IMR-90 (cell line): ENCODE measurements around the gene HMGXB3. TPM values are rescaled to one million over a fixed set of nuclear protein-coding genes. Genes with fewer than 3 reads are reported as not detected.
A peak's percentile ranks its signal among the peaks of the same experiment; 100 is the strongest.

Source experiments
- ATAC-seq: fragments of 200-7000 bp; cut with Tn5 transposase; 2 replicates; pipeline ENCODE4 v1.9.1; 2020; ENCODE audit warnings: low read depth, mild to moderate bottlenecking, moderate library complexity
- BruUV-seq: library from RNA; stranded (reverse); fragments of 400-500 nt; replicated peaks from 2 replicates; lab custom pipeline; 2021; lab: Mats Ljungman, UMichigan
- CTCF ChIA-PET: fragments of 300-600 bp; formaldehyde crosslinking; extraction: SDS; loops from one replicate; lab custom pipeline; 2021; ENCODE audit warnings: antibody characterized with exemption; lab: Yijun Ruan, JAX
- POLR2A ChIA-PET: fragments of 300-600 bp; sonication (Branson Sonifier 250); formaldehyde crosslinking; loops from one replicate; lab custom pipeline; 2022; ENCODE audit warnings: antibody characterized with exemption; ENCODE audit not compliant: unreplicated experiment; lab: Charles Lee
- DNase-seq: peaks from one replicate; pipeline ENCODE4 v3.0.0; 2013
- H2AFZ ChIP-seq: replicated peaks from 2 replicates; pipeline ENCODE3; 2013; ENCODE audit warnings: low read length, mild to moderate bottlenecking; ENCODE audit not compliant: poor library complexity
- H2AK5ac ChIP-seq: 2 replicates; pipeline ENCODE4 v1.6.1; 2013; ENCODE audit warnings: low read depth, low read length, inconsistent platforms
- H2AK9ac ChIP-seq: replicated peaks from 2 replicates; pipeline ENCODE3; 2013; ENCODE audit warnings: mild to moderate bottlenecking, low read depth, low read length, moderate library complexity; ENCODE audit not compliant: poor library complexity
- H2BK120ac ChIP-seq: 2 replicates; pipeline ENCODE4 v1.6.1; 2013; ENCODE audit warnings: low read depth, low read length, inconsistent platforms
- H2BK15ac ChIP-seq: 3 replicates; pipeline ENCODE4 v1.6.1; 2013; ENCODE audit warnings: low read depth, low read length, inconsistent platforms
- H2BK20ac ChIP-seq: 2 replicates; pipeline ENCODE4 v1.6.1; 2013; ENCODE audit warnings: low read depth, mild to moderate bottlenecking, inconsistent platforms, low read length, moderate library complexity
- H2BK5ac ChIP-seq: 2 replicates; pipeline ENCODE4 v1.6.1; 2013; ENCODE audit warnings: mild to moderate bottlenecking, low read depth, low read length, inconsistent platforms; ENCODE audit not compliant: poor library complexity, severe bottlenecking
- H3K14ac ChIP-seq: replicated peaks from 2 replicates; pipeline ENCODE4 v1.6.1; 2013; ENCODE audit warnings: low read depth, low read length, inconsistent platforms
- H3K18ac ChIP-seq: 2 replicates; pipeline ENCODE4 v1.6.1; 2013; ENCODE audit warnings: low read depth, low read length, control low read depth
- H3K23ac ChIP-seq: 2 replicates; pipeline ENCODE4 v1.6.1; 2013; ENCODE audit warnings: low read depth, low read length, inconsistent platforms
- H3K27ac ChIP-seq: 2 replicates; pipeline ENCODE4 v1.5.1; 2013; ENCODE audit warnings: mild to moderate bottlenecking, control low read depth, low read length; ENCODE audit not compliant: insufficient read depth
- H3K27me3 ChIP-seq: 2 replicates; pipeline ENCODE4 v1.6.1; 2013; ENCODE audit warnings: low read length; ENCODE audit not compliant: control insufficient read depth, insufficient read depth
- H3K36me3 ChIP-seq: 2 replicates; pipeline ENCODE4 v1.6.1; 2013; ENCODE audit warnings: low read length, mixed read lengths; ENCODE audit not compliant: control insufficient read depth, insufficient read depth
- H3K4ac ChIP-seq: 2 replicates; pipeline ENCODE4 v1.6.1; 2013; ENCODE audit warnings: low read depth, low read length, inconsistent platforms
- H3K4me1 ChIP-seq: 2 replicates; pipeline ENCODE4 v1.6.1; 2013; ENCODE audit warnings: low read length, mixed read lengths; ENCODE audit not compliant: control insufficient read depth, insufficient read depth
- H3K4me2 ChIP-seq: 2 replicates; pipeline ENCODE4 v1.6.1; 2013; ENCODE audit warnings: low read depth, mild to moderate bottlenecking, control low read depth, low read length, moderate library complexity
- H3K4me3 ChIP-seq: 2 replicates; pipeline ENCODE4 v1.5.1; 2013; ENCODE audit warnings: low read depth, mild to moderate bottlenecking, control low read depth, low read length, moderate library complexity; ENCODE audit not compliant: insufficient read depth
- H3K56ac ChIP-seq: 2 replicates; pipeline ENCODE4 v1.6.1; 2013; ENCODE audit warnings: low read length, inconsistent platforms; ENCODE audit not compliant: insufficient read depth; ENCODE audit errors: extremely low read depth
- H3K79me1 ChIP-seq, 2 experiments: 2 replicates each; pipeline ENCODE4 v1.6.1; 2013; ENCODE audit warnings: low read length in 2 of 2, inconsistent platforms in 1 of 2, low read depth in 1 of 2
- H3K9ac ChIP-seq: 2 replicates; pipeline ENCODE4 v1.6.1; 2013; ENCODE audit warnings: low read depth, low read length, control low read depth
- H3K9me1 ChIP-seq: 2 replicates; pipeline ENCODE4 v1.6.1; 2013; ENCODE audit warnings: low read length, inconsistent platforms; ENCODE audit not compliant: insufficient read depth
- H3K9me3 ChIP-seq: 2 replicates; pipeline ENCODE4 v1.6.1; 2013; ENCODE audit warnings: low read length; ENCODE audit not compliant: control insufficient read depth, insufficient read depth
- H4K20me1 ChIP-seq: 2 replicates; pipeline ENCODE4 v1.6.1; 2013; ENCODE audit warnings: low read length, inconsistent platforms; ENCODE audit not compliant: insufficient read depth
- H4K5ac ChIP-seq: 2 replicates; pipeline ENCODE4 v1.6.1; 2013; ENCODE audit warnings: mild to moderate bottlenecking, low read depth, low read length, control low read depth
- H4K8ac ChIP-seq, 2 experiments: 2 replicates each; pipeline ENCODE4 v1.6.1; 2013; ENCODE audit warnings: low read depth in 2 of 2, low read length in 2 of 2, control low read depth in 1 of 2, inconsistent platforms in 1 of 2
- H4K91ac ChIP-seq: 2 replicates; pipeline ENCODE4 v1.6.1; 2013; ENCODE audit warnings: low read depth, low read length, inconsistent platforms; ENCODE audit not compliant: insufficient read depth
- BHLHE40 ChIP-seq: fragments of 150-350 bp; IDR thresholded peaks from 2 replicates; pipeline ENCODE4 v1.6.1; 2016; ENCODE audit warnings: mild to moderate bottlenecking, low read depth, low read length
- CEBPB ChIP-seq: IDR thresholded peaks from 2 replicates; pipeline ENCODE4 v1.6.1; 2012; ENCODE audit warnings: low read depth, low read length, improper control_type of control experiment
- CHD1 ChIP-seq: IDR thresholded peaks from 2 replicates; pipeline ENCODE4 v1.6.1; 2012; ENCODE audit warnings: low read depth, low read length, improper control_type of control experiment
- FOS ChIP-seq: fragments of 150-350 bp; IDR thresholded peaks from 2 replicates; pipeline ENCODE4 v1.6.1; 2016; ENCODE audit warnings: low read depth, low read length
- MAFK ChIP-seq: IDR thresholded peaks from 2 replicates; pipeline ENCODE4 v1.6.1; 2012; ENCODE audit warnings: low read depth, low read length, improper control_type of control experiment
- MAZ ChIP-seq: IDR thresholded peaks from 2 replicates; pipeline ENCODE4 v1.6.1; 2012; ENCODE audit warnings: low read depth, mild to moderate bottlenecking, low read length, improper control_type of control experiment, moderate library complexity, borderline replicate concordance
- MXI1 ChIP-seq: IDR thresholded peaks from 2 replicates; pipeline ENCODE4 v1.6.1; 2012; ENCODE audit warnings: low read depth, mild to moderate bottlenecking, low read length, moderate library complexity, borderline replicate concordance
- POLR2A ChIP-seq: IDR thresholded peaks from 2 replicates; pipeline ENCODE4 v1.6.1; 2012; ENCODE audit warnings: mild to moderate bottlenecking, low read depth, low read length
- RAD21 ChIP-seq: IDR thresholded peaks from 2 replicates; pipeline ENCODE4 v1.6.1; 2012; ENCODE audit warnings: low read length, improper control_type of control experiment
- RCOR1 ChIP-seq: IDR thresholded peaks from 2 replicates; pipeline ENCODE4 v1.6.1; 2012; ENCODE audit warnings: mild to moderate bottlenecking, low read length, improper control_type of control experiment; ENCODE audit not compliant: insufficient replicate concordance
- RFX5 ChIP-seq: IDR thresholded peaks from 2 replicates; pipeline ENCODE4 v1.8.0; 2012; ENCODE audit warnings: low read depth, mild to moderate bottlenecking, low read length, moderate library complexity
- SMC3 ChIP-seq: fragments of 150-350 bp; IDR thresholded peaks from 2 replicates; pipeline ENCODE4 v1.6.1; 2016; ENCODE audit warnings: low read depth, mild to moderate bottlenecking, antibody characterized with exemption, low read length, moderate library complexity
- WGBS, 2 experiments: methylation state at CpG; one replicate each; pipeline versions ENCODE4 v1.1.5 to v1.1.7; 2013; ENCODE audit warnings: missing lambda C conversion rate in 2 of 2; ENCODE audit not compliant: insufficient read length in 1 of 2; ENCODE audit errors: extremely low coverage in 2 of 2; 5-methylcytosine and 5-hydroxymethylcytosine counted together
- dilution Hi-C: fragments of 300-500 bp; cut with HindIII; formaldehyde crosslinking; loops from one replicate; pipeline ENCODE4 v1.14.3; 2018; ENCODE audit warnings: low sequenced_read_pairs; ENCODE audit not compliant: unreplicated experiment
- in situ Hi-C: fragments of 300-500 bp; cut with MboI; formaldehyde crosslinking; loops from 3 replicates; pipeline ENCODE4 v1.14.3; 2019; ENCODE audit warnings: low sequenced_read_pairs, inconsistent platforms, mixed read lengths
- intact Hi-C: fragments of 100-400 bp; cut with micrococcal nuclease; formaldehyde crosslinking; loops from 2 replicates; pipeline ENCODE4 v1.10.0; 2022
- polyA plus RNA-seq, 3 experiments: library from polyadenylated mRNA; depleted of rRNA; stranded (reverse); fragments of >200 nt; gene quantifications; 2 replicates each; pipeline ENCODE4 v1.2.3, GENCODE V29; 2012; ENCODE audit warnings: low replicate concordance in 1 of 3
- total RNA-seq: library from RNA; depleted of rRNA; stranded (reverse); fragments of >200 nt; gene quantifications from 2 replicates; pipeline ENCODE4 v1.2.3, GENCODE V29; 2012
- TF ChIP-seq, protein P1 (sequence below): fragments of 150-350 bp; IDR thresholded peaks from 2 replicates; pipeline ENCODE4 v1.6.1; 2017; ENCODE audit warnings: mild to moderate bottlenecking, antibody characterized with exemption, low read length, low read depth
- TF ChIP-seq, protein P2 (sequence below): conservative IDR thresholded peaks from 2 replicates; pipeline ENCODE4 v1.5.1; 2012; ENCODE audit warnings: mild to moderate bottlenecking, low read depth, low read length, improper control_type of control experiment
- TF ChIP-seq, protein P3 (sequence below): fragments of 150-350 bp; IDR thresholded peaks from 2 replicates; pipeline ENCODE4 v1.6.1; 2016; ENCODE audit warnings: low read depth, mild to moderate bottlenecking, low read length, moderate library complexity, borderline replicate concordance

HMGXB3 gene
- total and polyA plus RNA-seq, 2 of the 4 experiments (the other 2 are of a cell fraction), result 27.6 to 30.6 TPM

DNA sequence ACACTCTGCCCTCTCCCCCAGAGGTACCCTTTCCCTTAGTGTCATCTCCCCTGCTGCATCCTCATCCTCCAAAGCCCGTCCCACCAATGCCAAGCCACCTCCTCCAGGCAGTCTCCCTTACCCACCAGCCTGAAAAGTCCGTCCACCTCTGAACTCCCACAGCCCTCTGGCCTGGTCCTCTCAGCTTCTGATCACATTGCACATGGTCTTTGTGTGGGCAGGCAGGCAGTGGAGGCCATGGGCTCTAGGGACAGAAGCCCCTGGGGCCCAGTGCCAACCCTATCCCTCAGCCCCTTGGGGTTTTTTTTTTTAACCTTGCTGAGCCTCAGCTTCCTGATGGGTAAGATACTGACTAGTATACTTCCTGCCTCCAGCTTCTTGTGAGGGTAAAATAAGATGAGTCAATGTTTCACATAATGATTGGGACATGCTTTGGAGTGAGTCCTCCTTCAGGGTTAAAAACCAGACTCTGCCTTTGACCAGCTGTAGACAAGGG, 66.4 kb downstream of the HMGXB3 start:
- dilution Hi-C loops, result no loop called here
- H3K27ac ChIP-seq, result peak overlapping the region; percentile 39; the same call in 1 of the 2 replicates
- intact Hi-C loops, result loop anchor here (5.0 kb wide), 1 partner anchor 45 kb away; no protein-coding TSS in a partner anchor
- no peaks in the 10 kb centered on the region for H3K9me3 ChIP-seq
- peak overlapping the region; percentile 54 for H3K23ac ChIP-seq
- H3K79me1 ChIP-seq, result no peaks in the 10 kb centered on the region; a peak in 1 of 4 replicates
- H3K14ac ChIP-seq, result peak overlapping the region; percentile 90
- peak; percentile 83 for DNase-seq
- peak; percentile 67 for ATAC-seq
- POLR2A ChIA-PET, result interaction anchor here (0.6 kb wide), 1 partner anchor 73 kb away, joined by 3 read pairs; no protein-coding TSS in a partner anchor
- H2AK5ac ChIP-seq, result peak overlapping the region; percentile 94
- no peaks in the 10 kb centered on the region for H3K36me3 ChIP-seq
- no peak overlapping the region for H3K4me2 ChIP-seq
- H2BK15ac ChIP-seq, result peak overlapping the region; percentile 81; the same call in 2 of the 3 replicates
- 82% methylated on average over 2 of the region's 2 CpGs; no CpG with 5 or more reads in 1 of the 2 experiments for WGBS, 2 experiments
- no peaks in the 10 kb centered on the region for H3K27me3 ChIP-seq
- H3K4me3 ChIP-seq, result no peak overlapping the region
- no TSS peak for BruUV-seq
- H3K4ac ChIP-seq, result peak overlapping the region; percentile 94
- peaks cover 33% of the 10 kb centered on the region for H3K4me1 ChIP-seq
- peak overlapping the region; percentile 85 for H2BK120ac ChIP-seq
- CTCF ChIA-PET, result interaction anchor here (0.5 to 0.6 kb wide), 2 partner anchors 10 to 52 kb away, joined by 3 read pairs; no protein-coding TSS in a partner anchor
- H4K5ac ChIP-seq, result peak overlapping the region; percentile 1; the same call in 1 of the 2 replicates
- peak overlapping the region; percentile 86 to 94 for H4K8ac ChIP-seq
- H2AFZ ChIP-seq, result peak overlapping the region; percentile 77
- H3K9ac ChIP-seq, result no peak overlapping the region
- H3K56ac ChIP-seq, result no peak overlapping the region
- peaks cover 47% of the 10 kb centered on the region for H3K9me1 ChIP-seq
- in situ Hi-C loops, result no loop called here
- H3K18ac ChIP-seq, result peak overlapping the region; percentile 3; the same call in 1 of the 2 replicates
- peak overlapping the region; percentile 81 for H2AK9ac ChIP-seq
- peak overlapping the region; percentile 57 for H2BK5ac ChIP-seq
- H4K91ac ChIP-seq, result peak overlapping the region; percentile 84
- no peaks in the 10 kb centered on the region for H4K20me1 ChIP-seq
- peak overlapping the region; percentile 89; the same call in 1 of the 2 replicates for H2BK20ac ChIP-seq
- TF ChIP-seq RCOR1, result peak; percentile 26
- TF ChIP-seq MAFK, result peak; percentile 17; the same call in 1 of the 2 replicates
- TF ChIP-seq, protein P1, sequence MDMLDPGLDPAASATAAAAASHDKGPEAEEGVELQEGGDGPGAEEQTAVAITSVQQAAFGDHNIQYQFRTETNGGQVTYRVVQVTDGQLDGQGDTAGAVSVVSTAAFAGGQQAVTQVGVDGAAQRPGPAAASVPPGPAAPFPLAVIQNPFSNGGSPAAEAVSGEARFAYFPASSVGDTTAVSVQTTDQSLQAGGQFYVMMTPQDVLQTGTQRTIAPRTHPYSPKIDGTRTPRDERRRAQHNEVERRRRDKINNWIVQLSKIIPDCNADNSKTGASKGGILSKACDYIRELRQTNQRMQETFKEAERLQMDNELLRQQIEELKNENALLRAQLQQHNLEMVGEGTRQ, result no peak
- no peak for TF ChIP-seq CHD1
- TF ChIP-seq MAZ, result no peak
- TF ChIP-seq CEBPB, result peak; percentile 93
- TF ChIP-seq, protein P2, sequence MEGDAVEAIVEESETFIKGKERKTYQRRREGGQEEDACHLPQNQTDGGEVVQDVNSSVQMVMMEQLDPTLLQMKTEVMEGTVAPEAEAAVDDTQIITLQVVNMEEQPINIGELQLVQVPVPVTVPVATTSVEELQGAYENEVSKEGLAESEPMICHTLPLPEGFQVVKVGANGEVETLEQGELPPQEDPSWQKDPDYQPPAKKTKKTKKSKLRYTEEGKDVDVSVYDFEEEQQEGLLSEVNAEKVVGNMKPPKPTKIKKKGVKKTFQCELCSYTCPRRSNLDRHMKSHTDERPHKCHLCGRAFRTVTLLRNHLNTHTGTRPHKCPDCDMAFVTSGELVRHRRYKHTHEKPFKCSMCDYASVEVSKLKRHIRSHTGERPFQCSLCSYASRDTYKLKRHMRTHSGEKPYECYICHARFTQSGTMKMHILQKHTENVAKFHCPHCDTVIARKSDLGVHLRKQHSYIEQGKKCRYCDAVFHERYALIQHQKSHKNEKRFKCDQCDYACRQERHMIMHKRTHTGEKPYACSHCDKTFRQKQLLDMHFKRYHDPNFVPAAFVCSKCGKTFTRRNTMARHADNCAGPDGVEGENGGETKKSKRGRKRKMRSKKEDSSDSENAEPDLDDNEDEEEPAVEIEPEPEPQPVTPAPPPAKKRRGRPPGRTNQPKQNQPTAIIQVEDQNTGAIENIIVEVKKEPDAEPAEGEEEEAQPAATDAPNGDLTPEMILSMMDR, result no peak
- TF ChIP-seq BHLHE40, result no peak
- TF ChIP-seq FOS, result peak; percentile 44; the same call in 1 of the 2 replicates
- no peak for TF ChIP-seq RAD21
- TF ChIP-seq, protein P3, sequence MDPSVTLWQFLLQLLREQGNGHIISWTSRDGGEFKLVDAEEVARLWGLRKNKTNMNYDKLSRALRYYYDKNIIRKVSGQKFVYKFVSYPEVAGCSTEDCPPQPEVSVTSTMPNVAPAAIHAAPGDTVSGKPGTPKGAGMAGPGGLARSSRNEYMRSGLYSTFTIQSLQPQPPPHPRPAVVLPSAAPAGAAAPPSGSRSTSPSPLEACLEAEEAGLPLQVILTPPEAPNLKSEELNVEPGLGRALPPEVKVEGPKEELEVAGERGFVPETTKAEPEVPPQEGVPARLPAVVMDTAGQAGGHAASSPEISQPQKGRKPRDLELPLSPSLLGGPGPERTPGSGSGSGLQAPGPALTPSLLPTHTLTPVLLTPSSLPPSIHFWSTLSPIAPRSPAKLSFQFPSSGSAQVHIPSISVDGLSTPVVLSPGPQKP, result no peak
- TF ChIP-seq MXI1, result no peak
- TF ChIP-seq SMC3, result no peak
- no peak for TF ChIP-seq POLR2A
- TF ChIP-seq RFX5, result no peak
